Neural crest cell (in vitro differentiated cells): ENCODE results near the gene HOXB3. TPM values are rescaled to one million over a fixed set of nuclear protein-coding genes. Genes with fewer than 3 reads are reported as not detected.

Experiments used
- DNase-seq: peaks from one replicate; pipeline ENCODE4 v3.0.0; 2021; ENCODE audit warnings: low read depth, mixed read lengths, low spot score
- H3K27ac Mint-ChIP-seq: one replicate; pipeline ENCODE4 v1.8.0; 2021; ENCODE audit warnings: mild to moderate bottlenecking, mixed read lengths; ENCODE audit not compliant: unreplicated experiment
- H3K27me3 Mint-ChIP-seq: 2 replicates; pipeline ENCODE4 v1.8.0; 2021; ENCODE audit warnings: low read depth, mild to moderate bottlenecking, mixed read lengths
- H3K36me3 Mint-ChIP-seq: 2 replicates; pipeline ENCODE4 v1.8.0; 2021; ENCODE audit warnings: low read depth, mild to moderate bottlenecking, mixed read lengths
- H3K4me1 Mint-ChIP-seq: 2 replicates; pipeline ENCODE4 v1.8.0; 2021; ENCODE audit warnings: mixed read lengths
- H3K4me3 Mint-ChIP-seq: one replicate; pipeline ENCODE4 v1.8.0; 2021; ENCODE audit warnings: mild to moderate bottlenecking, mixed read lengths
- H3K9me3 Mint-ChIP-seq: 2 replicates; pipeline ENCODE4 v1.8.0; 2021; ENCODE audit warnings: mixed read lengths
- CTCF ChIP-seq: fragments of 200-600 bp; sonication (generic); conservative IDR thresholded peaks from 2 replicates; pipeline ENCODE4 v1.5.0; 2021; ENCODE audit warnings: antibody characterized with exemption, mild to moderate bottlenecking
- microRNA-seq: library from miRNA; unstranded; fragments of <30 nt; microRNA quantifications from one replicate; pipeline ENCODE4, GENCODE V29; 2020
- total RNA-seq: library from RNA; stranded (reverse); gene quantifications from 2 replicates; pipeline ENCODE4 v1.2.1, GENCODE V29; 2021

HOXB3 gene
- total RNA-seq, 1 donor from 2014 or later, result 22.8 TPM

- no peak for TF ChIP-seq CTCF
- no peak for DNase-seq
- Mint-ChIP-seq H3K4me3 (no peak overlapping the region), H3K36me3 (no peaks in the 10 kb centered on the region), H3K27me3 (peaks cover 94% of the 10 kb centered on the region), H3K27ac (no peak overlapping the region), H3K4me1 (no peaks in the 10 kb centered on the region), H3K9me3 (no peaks in the 10 kb centered on the region)
These were observed 89.3 kb downstream of the HOXB3 start for GRCh38 chr17:48500435-48501426.

GRCh38 chr17:48499735-48500434 is 90.2 kb downstream of the HOXB3 start:
- H3K9me3 Mint-ChIP-seq, result no peaks in the 10 kb centered on the region
- no peak for TF ChIP-seq CTCF
- H3K4me1 Mint-ChIP-seq, result no peaks in the 10 kb centered on the region
- H3K27me3 Mint-ChIP-seq, result peaks cover 95% of the 10 kb centered on the region
- DNase-seq, result no peak
- H3K27ac Mint-ChIP-seq, result no peak overlapping the region
- no peaks in the 10 kb centered on the region for H3K36me3 Mint-ChIP-seq
- H3K4me3 Mint-ChIP-seq, result no peak overlapping the region

- no peaks in the 10 kb centered on the region for H3K36me3 Mint-ChIP-seq
- TF ChIP-seq CTCF, result no peak
- H3K27ac Mint-ChIP-seq, result no peak overlapping the region
- no peaks in the 10 kb centered on the region for H3K9me3 Mint-ChIP-seq
- no peak for DNase-seq
- peaks cover 95% of the 10 kb centered on the region for H3K27me3 Mint-ChIP-seq
- no peaks in the 10 kb centered on the region for H3K4me1 Mint-ChIP-seq
- H3K4me3 Mint-ChIP-seq, result no peak overlapping the region
These were observed 90.8 kb downstream of the HOXB3 start for GRCh38 chr17:48499248-48499647.

Small RNA genes within 50 kb of the gene (microRNA-seq; reads per million reads assigned to microRNA genes)
- 45.0 reads per million, percentile 49 among the genes with 10 or more reads in this experiment for gene MIR196A1

Other genes starting within 250 kb of the HOXB3 start
- 0.49 TPM in 1 of 2 replicates, not detected in the other for gene SKAP1, start 160.0 kb downstream of the HOXB3 start, total RNA-seq
- 2.7 and 3.6 TPM in 2 replicates for gene HOXB1, start 59.2 kb downstream of the HOXB3 start, total RNA-seq
- gene HOXB2, start 45.1 kb downstream of the HOXB3 start, total RNA-seq, result 60.0 and 60.9 TPM in 2 replicates
- 4.4 and 5.0 TPM in 2 replicates for gene HOXB4, start 11.9 kb downstream of the HOXB3 start, total RNA-seq
- 2.3 and 2.6 TPM in 2 replicates for gene HOXB5, start 3.5 kb upstream of the HOXB3 start, total RNA-seq
- gene HOXB6, start 14.7 kb upstream of the HOXB3 start, total RNA-seq, result 9.6 and 11.5 TPM in 2 replicates
- gene HOXB7, start 20.8 kb upstream of the HOXB3 start, total RNA-seq, result 8.5 and 11.4 TPM in 2 replicates
- 19.7 and 22.9 TPM in 2 replicates for gene HOXB8, start 25.1 kb upstream of the HOXB3 start, total RNA-seq
- 84.1 and 89.8 TPM in 2 replicates for gene HOXB9, start 36.1 kb upstream of the HOXB3 start, total RNA-seq
- gene PRAC1, start 132.3 kb upstream of the HOXB3 start, total RNA-seq, result not detected in 2 replicates
- gene PRAC2, start 132.9 kb upstream of the HOXB3 start, total RNA-seq, result not detected in 2 replicates
- gene HOXB13, start 138.5 kb upstream of the HOXB3 start, total RNA-seq, result not detected in 2 replicates
- gene TTLL6, start 227.0 kb upstream of the HOXB3 start, total RNA-seq, result 0.65 and 0.68 TPM in 2 replicates
- gene CALCOCO2, start 240.8 kb upstream of the HOXB3 start, total RNA-seq, result 35.4 and 35.7 TPM in 2 replicates